SK-N-SH (cell line): Measurements from ENCODE around the gene CRYBA2. TPM values are rescaled to one million over a fixed set of nuclear protein-coding genes. Genes with fewer than 3 reads are reported as not detected.

Experiments
- CTCF ChIA-PET: fragments of 300-600, 350-600 bp; formaldehyde crosslinking; extraction: SDS; loops from one replicate; lab custom pipeline; 2021; lab: Yijun Ruan, JAX
- POLR2A ChIA-PET: fragments of 350-600 bp; sonication (Branson Sonifier 250); formaldehyde crosslinking; extraction: SDS; loops from one replicate; lab custom pipeline; 2020; ENCODE audit warnings: antibody characterized with exemption, inconsistent platforms; lab: Yijun Ruan, JAX
- DNase-seq: peaks from one replicate; pipeline ENCODE4 v3.0.0; 2012
- H2AFZ ChIP-seq: fragments of 200-600 bp; sonication (generic); 2 replicates; pipeline ENCODE4 v1.8.1; 2016; ENCODE audit warnings: antibody characterized with exemption, mild to moderate bottlenecking, low read depth
- H3F3A ChIP-seq: fragments of 200-600 bp; sonication (generic); replicated peaks from 2 replicates; pipeline ENCODE3; 2016; ENCODE audit warnings: antibody characterized with exemption, mild to moderate bottlenecking; ENCODE audit not compliant: insufficient read depth
- H3K27ac ChIP-seq, 2 experiments: fragments of 200-500 bp in 1 of 2; fragments of 200-600 bp in 1 of 2; sonication (Bioruptor generic) in 1 of 2; sonication (generic), shearing (Covaris generic) in 1 of 2; 2 replicates each; pipeline versions ENCODE4 v1.5.1 to v1.6.1; 2014 to 2016; ENCODE audit warnings: low read depth in 2 of 2, inconsistent platforms in 1 of 2, low read length in 1 of 2, mild to moderate bottlenecking in 1 of 2, mixed read lengths in 1 of 2
- H3K27me3 ChIP-seq: fragments of 200-600 bp; sonication (generic), shearing (Covaris generic); 2 replicates; pipeline ENCODE4 v1.6.1; 2016; ENCODE audit warnings: mixed run types; ENCODE audit not compliant: insufficient read depth
- H3K36me3 ChIP-seq, 2 experiments: fragments of 200-500 bp in 1 of 2; fragments of 200-600 bp in 1 of 2; sonication (Bioruptor generic) in 1 of 2; sonication (generic) in 1 of 2; replicated peaks in 1 of 2; 2 replicates each; pipeline versions ENCODE3 to v1.5.1; 2014 to 2016; ENCODE audit warnings: low read length in 1 of 2, mild to moderate bottlenecking in 1 of 2; ENCODE audit not compliant: insufficient read depth in 2 of 2, control insufficient read depth in 1 of 2
- H3K4me1 ChIP-seq, 2 experiments: fragments of 200-500 bp in 1 of 2; fragments of 200-600 bp in 1 of 2; sonication (Bioruptor generic) in 1 of 2; sonication (generic), shearing (Covaris generic) in 1 of 2; 2 replicates each; pipeline versions ENCODE4 v1.5.1 to v1.6.1; 2014 to 2016; ENCODE audit warnings: low read depth in 1 of 2, low read length in 1 of 2, mixed run types in 1 of 2; ENCODE audit not compliant: insufficient read depth in 2 of 2, control insufficient read depth in 1 of 2
- H3K4me2 ChIP-seq: fragments of 200-600 bp; sonication (generic), shearing (Covaris generic); 2 replicates; pipeline ENCODE4 v1.6.1; 2017; ENCODE audit warnings: mixed run types
- H3K4me3 ChIP-seq, 2 experiments: fragments of 200-500 bp in 1 of 2; fragments of 200-600 bp in 1 of 2; sonication (Bioruptor generic) in 1 of 2; sonication (generic), shearing (Covaris generic) in 1 of 2; 2 replicates each; pipeline versions ENCODE4 v1.5.1 to v1.8.1; 2014 to 2016; ENCODE audit warnings: low read depth in 2 of 2, inconsistent platforms in 1 of 2, low read length in 1 of 2, mild to moderate bottlenecking in 1 of 2, mixed read lengths in 1 of 2, moderate library complexity in 1 of 2
- H3K79me2 ChIP-seq: fragments of 200-600 bp; sonication (generic); 2 replicates; pipeline ENCODE4 v1.8.1; 2017; ENCODE audit warnings: mild to moderate bottlenecking; ENCODE audit not compliant: insufficient read depth
- H3K9ac ChIP-seq: fragments of 200-600 bp; sonication (generic); 2 replicates; pipeline ENCODE4 v1.6.1; 2017; ENCODE audit warnings: mixed run types
- H3K9me2 ChIP-seq: fragments of 200-600 bp; sonication (generic); 2 replicates; pipeline ENCODE4 v1.6.1; 2017; ENCODE audit warnings: mixed run types
- H3K9me3 ChIP-seq: fragments of 200-600 bp; sonication (generic); 2 replicates; pipeline ENCODE4 v1.6.1; 2017; ENCODE audit warnings: mixed run types, mild to moderate bottlenecking, moderate library complexity
- H4K20me1 ChIP-seq: fragments of 200-600 bp; sonication (generic); 2 replicates; pipeline ENCODE4 v1.6.1; 2017; ENCODE audit warnings: mild to moderate bottlenecking, mixed run types; ENCODE audit not compliant: insufficient read depth
- CTCF ChIP-seq: fragments of 200-600 bp; sonication (generic); IDR thresholded peaks from 2 replicates; pipeline ENCODE4 v1.6.1; 2017; ENCODE audit warnings: antibody characterized with exemption, mild to moderate bottlenecking, moderate library complexity
- ELF1 ChIP-seq: IDR thresholded peaks from 2 replicates; pipeline ENCODE4 v1.4.0; 2012
- EZH2phosphoT487 ChIP-seq: fragments of 200-600 bp; sonication (generic); IDR thresholded peaks from 2 replicates; pipeline ENCODE4 v1.6.1; 2017; ENCODE audit warnings: low read depth, mixed run types, mild to moderate bottlenecking, antibody characterized with exemption, moderate library complexity, borderline replicate concordance
- FOXJ3 ChIP-seq: sonication (generic); formaldehyde crosslinking; IDR thresholded peaks from 2 replicates; pipeline ENCODE4 v1.5.1; 2020; ENCODE audit warnings: mild to moderate bottlenecking, missing genetic modification reagents
- FOXM1 ChIP-seq: IDR thresholded peaks from 2 replicates; pipeline ENCODE4 v1.4.0; 2012; ENCODE audit warnings: low read depth, mild to moderate bottlenecking
- JUND ChIP-seq: IDR thresholded peaks from 2 replicates; pipeline ENCODE4 v1.4.0; 2012
- MEF2A ChIP-seq: IDR thresholded peaks from 2 replicates; pipeline ENCODE4 v1.4.0; 2012; ENCODE audit warnings: low read depth, borderline replicate concordance
- RFX5 ChIP-seq: IDR thresholded peaks from 2 replicates; pipeline ENCODE4 v1.6.1; 2012; ENCODE audit warnings: mild to moderate bottlenecking, improper control_type of control experiment, low read length
- TEAD4 ChIP-seq: IDR thresholded peaks from 2 replicates; pipeline ENCODE4 v1.4.0; 2012; ENCODE audit warnings: mild to moderate bottlenecking, borderline replicate concordance; ENCODE audit not compliant: insufficient read depth
- USF1 ChIP-seq: IDR thresholded peaks from 2 replicates; pipeline ENCODE4 v1.4.0; 2012; ENCODE audit warnings: low read depth, borderline replicate concordance
- USF2 ChIP-seq: fragments of 150-350 bp; IDR thresholded peaks from 2 replicates; pipeline ENCODE4 v1.6.1; 2017; ENCODE audit warnings: antibody characterized with exemption, low read length, low read depth, borderline replicate concordance
- YY1 ChIP-seq: IDR thresholded peaks from 2 replicates; pipeline ENCODE4 v1.4.0; 2012; ENCODE audit warnings: low read depth, mild to moderate bottlenecking
- WGBS: methylation state at CpG from one replicate; pipeline ENCODE4 v1.1.6; 2017; ENCODE audit warnings: low lambda C conversion rate; 5-methylcytosine and 5-hydroxymethylcytosine counted together
- polyA plus RNA-seq, 3 experiments: library from polyadenylated mRNA; depleted of rRNA; stranded (reverse); fragments of >200 nt; gene quantifications; 2 replicates each; pipeline ENCODE4 v1.2.3, GENCODE V29; 2012

The CRYBA2 gene
- polyA plus RNA-seq, 1 of the 3 experiments (the other 2 are of a cell fraction): not detected

- Histone ChIP-seq H2AFZ (no peak overlapping the region), H3K4me2 (no peak overlapping the region), H3K9ac (no peak overlapping the region), H3K36me3 (no peaks in the 10 kb centered on the region), H3K27ac (no peak overlapping the region), H3K4me1 (peaks cover 0 to 16% of the 10 kb centered on the region in 2 experiments; a peak in 1 of 4 replicates), H3K4me3 (no peak overlapping the region), H3F3A (no peaks in the 10 kb centered on the region), H3K9me2 (no peaks in the 10 kb centered on the region), H3K79me2 (no peaks in the 10 kb centered on the region), H3K27me3 (peaks cover 19% of the 10 kb centered on the region; the same call in 1 of the 2 replicates), H4K20me1 (no peaks in the 10 kb centered on the region), H3K9me3 (no peaks in the 10 kb centered on the region)
- TF ChIP-seq CTCF (no peak), MEF2A (no peak)
- POLR2A ChIA-PET: interaction anchor here (0.6 kb wide), 1 partner anchor 13 kb away, joined by 5 read pairs; no protein-coding TSS in a partner anchor
- no peak for DNase-seq
- WGBS: 82% methylated on average over 7 of the region's 7 CpGs
- CTCF ChIA-PET: interaction anchor here (0.7 to 1.5 kb wide), 4 partner anchors 28 to 77 kb away, joined by 3 to 5 read pairs (median 3); no protein-coding TSS in a partner anchor
These were observed 41.1 kb downstream of the CRYBA2 start for GRCh38 chr2:218952160-218952559.

GRCh38 chr2:218946621-218947020 lies 46.6 kb downstream of the CRYBA2 start:
- DNase-seq: no peak
- Histone ChIP-seq H3K9me2 (no peaks in the 10 kb centered on the region), H3K27ac (no peak overlapping the region), H4K20me1 (no peaks in the 10 kb centered on the region), H3K36me3 (no peaks in the 10 kb centered on the region), H3K27me3 (peaks cover 12% of the 10 kb centered on the region; the same call in 1 of the 2 replicates), H3K4me3 (no peak overlapping the region), H2AFZ (no peak overlapping the region), H3K9me3 (no peaks in the 10 kb centered on the region)
- CTCF ChIA-PET: interaction anchor here (0.7 kb wide), 1 partner anchor 30 kb away, joined by 3 read pairs; no protein-coding TSS in a partner anchor
- POLR2A ChIA-PET: no interaction called here
- TF ChIP-seq RFX5 (no peak), FOXM1 (no peak), USF1 (no peak), ELF1 (no peak)
- TF ChIP-seq, all 33 proteins: peak for 0
- H3K79me2 ChIP-seq: no peaks in the 10 kb centered on the region
- WGBS: 65% methylated on average over 1 of the region's 1 CpG
- H3K4me2 ChIP-seq: no peak overlapping the region
- no peaks in the 10 kb centered on the region for H3F3A ChIP-seq
- no peaks in the 10 kb centered on the region for H3K4me1 ChIP-seq
- no peak overlapping the region for H3K9ac ChIP-seq

GRCh38 chr2:218944759-218945404 lies 48.3 kb downstream of the CRYBA2 start:
- 50% methylated on average over 1 of the region's 1 CpG for whole genome bisulfite sequencing
- no peak overlapping the region for H3K4me2 ChIP-seq
- POLR2A ChIA-PET: no interaction called here
- TF ChIP-seq USF2: no peak
- no peak for TF ChIP-seq TEAD4
- TF ChIP-seq CTCF: no peak
- TF ChIP-seq JUND: no peak
- no peak for TF ChIP-seq YY1
- no peak for TF ChIP-seq FOXM1
- TF ChIP-seq FOXJ3 (CRISPR knock-in tag): no peak
- no peak for TF ChIP-seq EZH2phosphoT487

More at GRCh38 chr2:218944759-218945404, 48.3 kb downstream of the CRYBA2 start:
- Histone ChIP-seq H3K9me2 (no peaks in the 10 kb centered on the region), H4K20me1 (no peaks in the 10 kb centered on the region), H3K4me3 (no peak overlapping the region), H3K36me3 (no peaks in the 10 kb centered on the region), H3F3A (no peaks in the 10 kb centered on the region), H3K27me3 (peaks cover under 1% of the 10 kb centered on the region; the same call in 1 of the 2 replicates), H3K27ac (no peak overlapping the region), H3K4me1 (no peaks in the 10 kb centered on the region), H2AFZ (no peak overlapping the region), H3K9me3 (no peaks in the 10 kb centered on the region), H3K79me2 (no peaks in the 10 kb centered on the region), H3K9ac (no peak overlapping the region)
- CTCF ChIA-PET: interaction anchor here (0.7 to 1.4 kb wide), 4 partner anchors 35 to 57 kb away, joined by 3 read pairs; no protein-coding TSS in a partner anchor
- DNase-seq: no peak
